Right ventricle myocardium inferior (tissue), 1 donor: ENCODE results near the gene CRIP3. TPM values are rescaled to one million over a fixed set of nuclear protein-coding genes. Genes with fewer than 3 reads are reported as not detected.

Source experiments
- ATAC-seq: fragments of 200-7000 bp; cut with Tn5 transposase; one replicate; pipeline ENCODE4 v1.9.1; 2020; ENCODE audit warnings: mild to moderate bottlenecking, moderate library complexity
- DNase-seq: peaks from one replicate; pipeline ENCODE4 v3.0.0; 2021; ENCODE audit errors: missing footprints
- intact Hi-C: fragments of 100-400 bp; cut with DNase I; formaldehyde crosslinking; loops from one replicate; pipeline ENCODE4 v1.11.0; 2022
- total RNA-seq: library from RNA; stranded (reverse); fragmentation: NEBNext Ultra II Directional; extraction: Animal tissue kit (Norgen Biotek cat#: 25700); gene quantifications from one replicate; pipeline ENCODE4 v1.2.1, GENCODE V29; 2021
- donor health status: DM: no; HTN: yes; CAD: no; lungs with severe emphysema.

CRIP3 gene
- total RNA-seq, 1 donor from 2014 or later: 7.1 TPM

GRCh38 chr6:43293698-43294097, 14.9 kb downstream of the CRIP3 start:
- no peak for ATAC-seq
- intact Hi-C loops: no loop called here
- no peak for DNase-seq

- intact Hi-C loops: no loop called here
- DNase-seq (no peak), ATAC-seq (no peak)
Observed at GRCh38 chr6:43292763-43293318, 15.8 kb downstream of the CRIP3 start.

GRCh38 chr6:43292341-43292740, 16.3 kb downstream of the CRIP3 start:
- ATAC-seq (no peak), DNase-seq (peak; percentile 17)
- intact Hi-C loops: no loop called here

GRCh38 chr6:43291708-43292107, 16.9 kb downstream of the CRIP3 start:
- ATAC-seq: no peak
- DNase-seq: no peak
- intact Hi-C loops: no loop called here

GRCh38 chr6:43290905-43291355, 17.7 kb downstream of the CRIP3 start:
- intact Hi-C loops: no loop called here
- ATAC-seq (no peak), DNase-seq (peak; percentile 3)

GRCh38 chr6:43290339-43290904, 18.2 kb downstream of the CRIP3 start:
- ATAC-seq (no peak), DNase-seq (peak; percentile 23)
- intact Hi-C loops: no loop called here

GRCh38 chr6:43287717-43288679, 20.6 kb downstream of the CRIP3 start:
- peak; percentile 4 for DNase-seq
- intact Hi-C loops: no loop called here
- no peak for ATAC-seq

GRCh38 chr6:43286980-43287716, 21.5 kb downstream of the CRIP3 start:
- intact Hi-C loops: no loop called here
- no peak for ATAC-seq

GRCh38 chr6:43286456-43286979, 22.1 kb downstream of the CRIP3 start:
- intact Hi-C loops: no loop called here
- ATAC-seq (no peak), DNase-seq (peak; percentile 53)

More at GRCh38 chr6:43286980-43287716, 21.5 kb downstream of the CRIP3 start:
- peak; percentile 56 for DNase-seq

- peak; percentile 21 for DNase-seq
- intact Hi-C loops: no loop called here
- no peak for ATAC-seq
Observed at GRCh38 chr6:43285832-43286231, 22.8 kb downstream of the CRIP3 start.

GRCh38 chr6:43284991-43285781, 23.4 kb downstream of the CRIP3 start:
- DNase-seq: peak; percentile 52
- ATAC-seq: no peak
- intact Hi-C loops: no loop called here

GRCh38 chr6:43283905-43284304, 24.7 kb downstream of the CRIP3 start:
- ATAC-seq (no peak), DNase-seq (peak; percentile 57)
- intact Hi-C loops: no loop called here

GRCh38 chr6:43283514-43283901, 25.1 kb downstream of the CRIP3 start:
- ATAC-seq (no peak), DNase-seq (peak; percentile 28)
- intact Hi-C loops: no loop called here

GRCh38 chr6:43282636-43283513, 25.8 kb downstream of the CRIP3 start:
- ATAC-seq: no peak
- intact Hi-C loops: no loop called here

GRCh38 chr6:43282060-43282459, 26.6 kb downstream of the CRIP3 start:
- DNase-seq (no peak), ATAC-seq (no peak)
- intact Hi-C loops: no loop called here

More at GRCh38 chr6:43282636-43283513, 25.8 kb downstream of the CRIP3 start:
- DNase-seq: no peak

- DNase-seq (no peak), ATAC-seq (no peak)
- intact Hi-C loops: no loop called here
Observed at GRCh38 chr6:43280234-43280633, 28.4 kb downstream of the CRIP3 start.

GRCh38 chr6:43278524-43279078, 30.0 kb downstream of the CRIP3 start:
- ATAC-seq (no peak), DNase-seq (no peak)
- intact Hi-C loops: no loop called here
